NCI-H2171 treated with DMSO at 0.1 percent for 48 hours (cell line): Measurements from ENCODE around the gene TCF12.

Source experiments
- DNase-seq: peaks from one replicate; lab custom pipeline; 2025; lab: John Stamatoyannopoulos, UW

The TCF12 gene

DNA sequence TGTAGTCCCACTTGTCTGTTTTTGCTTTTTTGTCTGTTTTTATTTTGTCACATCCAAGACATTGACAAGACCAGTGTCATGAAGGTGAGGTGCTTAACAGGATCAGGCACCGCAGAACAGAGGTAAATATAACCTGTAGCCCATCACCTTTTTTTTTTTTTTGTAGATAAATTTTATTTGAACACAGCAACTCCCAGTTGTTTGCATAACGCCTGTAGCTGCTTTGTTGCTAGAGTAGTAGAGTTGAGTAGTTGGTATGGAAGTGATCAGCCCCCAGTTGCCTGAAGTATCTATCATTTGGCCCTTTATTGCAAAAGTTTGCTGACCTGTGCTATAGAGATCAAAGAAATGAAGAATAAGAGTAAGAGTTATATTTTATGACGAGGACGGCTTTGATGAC is 135.0 kb downstream of the TCF12 start:
- no peak for DNase-seq

DNA sequence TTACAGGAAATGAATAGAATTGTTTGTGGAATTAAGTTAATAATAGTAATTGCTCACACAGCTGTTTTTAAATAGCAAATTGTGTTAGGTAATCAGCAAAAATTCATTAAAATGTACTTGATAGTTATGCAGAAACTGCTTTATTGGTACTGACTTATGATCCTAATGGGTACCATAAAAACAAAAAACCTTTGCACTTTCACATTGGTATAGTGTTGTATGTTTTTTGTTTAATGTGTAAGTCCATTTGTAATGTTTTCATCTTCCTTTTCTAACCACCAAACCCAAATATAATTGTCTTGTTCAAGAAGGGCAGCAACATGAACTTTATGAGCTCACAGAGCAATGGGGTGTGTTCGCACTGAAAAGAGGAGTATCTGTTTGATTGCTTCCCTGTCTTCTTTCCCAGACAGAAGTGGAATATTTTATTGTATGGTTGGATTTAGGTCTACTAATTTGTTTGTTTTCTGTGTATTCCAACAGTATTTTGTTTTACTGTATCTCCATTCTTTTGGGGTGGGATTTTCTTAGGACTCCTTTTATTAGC is 135.8 kb downstream of the TCF12 start:
- DNase-seq: no peak

DNA sequence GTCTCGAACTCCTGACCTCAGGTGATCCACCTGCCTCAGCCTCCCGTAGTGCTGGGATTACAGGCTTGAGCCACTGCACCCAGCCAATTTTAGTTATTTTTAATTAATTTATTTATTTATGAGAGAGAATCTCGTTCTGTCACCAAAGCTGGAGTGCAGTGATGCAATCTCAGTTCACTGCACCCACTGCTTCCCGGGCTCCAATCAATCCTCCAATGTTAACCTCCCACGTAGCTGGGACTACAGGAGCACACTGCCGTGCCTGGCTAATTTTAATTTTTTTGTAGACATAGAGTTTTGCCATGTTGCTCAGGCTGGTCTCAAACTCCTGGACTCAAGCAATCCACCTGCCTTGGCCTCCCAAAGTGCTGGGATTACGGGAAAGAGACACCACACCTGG is 137.9 kb downstream of the TCF12 start:
- DNase-seq: no peak

DNA sequence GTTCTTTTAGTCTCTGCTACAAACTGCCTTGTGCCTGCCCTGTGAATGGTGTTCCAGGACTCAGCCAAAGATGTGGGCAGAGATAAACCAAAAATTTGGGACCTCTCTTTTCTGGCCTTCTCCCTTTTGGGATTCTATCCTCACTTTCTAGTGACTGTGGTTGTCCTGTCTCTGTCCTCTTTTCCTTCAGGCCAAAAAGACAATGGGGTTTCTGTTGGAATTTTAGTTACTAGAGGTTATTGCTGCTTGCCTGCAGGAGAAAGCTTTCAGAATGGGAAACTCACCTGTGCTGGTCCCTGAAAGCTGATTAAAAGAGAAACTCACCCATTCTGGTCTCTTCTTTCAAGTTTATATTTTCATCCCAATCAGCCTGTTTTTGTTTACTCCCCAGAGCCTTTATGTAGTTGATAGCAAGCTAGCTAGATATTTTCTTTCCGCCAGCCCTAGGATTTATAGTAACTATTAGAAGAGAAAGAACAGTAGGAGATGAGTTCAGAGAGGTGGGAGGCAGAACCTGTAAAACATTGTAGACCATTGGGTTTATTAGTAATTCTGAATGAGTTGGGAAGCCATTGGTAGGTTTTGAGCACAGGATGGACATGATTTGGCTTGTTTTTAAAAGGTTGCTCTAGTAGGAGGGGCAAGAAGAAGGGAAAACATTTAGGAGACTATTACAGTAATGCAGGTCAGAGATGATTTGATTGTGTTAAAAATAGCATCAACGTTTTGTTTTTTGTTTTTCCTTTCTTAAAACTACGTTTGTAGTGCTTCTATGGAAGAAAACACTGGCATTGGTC is 138.9 kb downstream of the TCF12 start:
- no peak for DNase-seq

DNA sequence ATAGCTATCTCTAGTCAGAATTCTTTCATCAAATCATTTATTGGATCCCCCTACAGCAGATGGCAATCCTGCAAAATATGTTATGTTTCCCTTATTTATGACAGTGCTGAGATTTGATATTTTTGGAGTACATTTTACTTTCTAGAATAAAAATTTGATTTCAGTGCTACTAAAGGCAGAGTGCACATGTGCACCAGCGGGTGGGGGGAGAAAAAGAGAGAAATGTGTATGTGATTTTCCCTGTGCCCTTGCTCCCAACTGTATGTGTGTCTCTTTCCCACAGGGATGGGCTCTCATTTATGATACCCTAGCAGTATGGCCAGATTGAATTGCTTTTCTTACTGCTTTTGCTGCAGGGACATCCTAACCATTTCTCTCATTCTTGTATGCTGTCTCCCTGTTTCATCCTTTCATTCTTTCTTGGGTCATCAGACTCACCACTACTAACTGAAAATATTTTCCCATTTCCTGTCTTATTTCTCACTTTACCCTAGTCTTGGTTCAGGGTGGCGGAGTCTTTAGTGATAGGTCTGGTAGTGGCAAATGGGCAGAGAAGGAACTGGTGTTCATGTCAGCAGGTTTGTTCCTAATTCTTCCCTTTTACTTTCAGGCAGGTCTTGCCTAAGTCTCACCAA is 140.7 kb downstream of the TCF12 start:
- DNase-seq: peak; percentile 14

DNA sequence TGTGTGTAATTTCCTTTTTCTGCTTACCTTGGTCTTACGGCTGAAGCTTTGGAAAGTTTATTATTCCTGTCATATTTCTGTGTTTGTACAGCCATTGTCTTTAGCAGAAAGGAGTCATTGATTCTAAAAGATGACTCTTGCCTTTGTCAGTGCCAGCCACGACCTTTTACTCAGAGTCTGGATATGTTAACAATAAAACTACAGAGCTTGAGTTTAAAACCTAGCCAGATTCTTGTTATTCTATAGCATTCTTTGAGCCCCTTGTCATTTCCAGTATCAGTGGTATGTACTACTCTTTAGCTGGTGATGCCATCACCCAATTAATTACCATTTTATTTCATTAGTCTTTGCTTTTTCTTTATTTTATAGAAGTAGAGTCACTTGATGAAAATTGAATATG is 142.4 kb downstream of the TCF12 start:
- DNase-seq: no peak

DNA sequence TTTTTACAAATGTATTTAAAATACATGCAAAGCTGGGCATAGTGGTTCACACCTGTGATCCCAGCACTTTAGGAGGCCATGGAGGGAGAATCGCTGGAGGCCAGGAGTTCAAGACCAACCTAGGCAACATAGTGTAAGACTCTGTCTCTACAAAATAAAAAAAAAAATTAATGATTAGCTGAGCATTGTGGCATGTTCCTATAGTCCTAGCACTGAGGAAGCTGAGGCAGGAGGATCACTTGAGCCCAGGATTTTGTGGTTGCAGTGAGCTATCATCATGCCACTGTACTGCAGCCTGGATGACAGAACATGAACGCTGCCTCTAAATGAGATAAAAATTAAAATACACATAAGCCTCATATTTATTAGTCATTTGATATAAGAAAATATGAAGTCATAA is 142.8 kb downstream of the TCF12 start:
- no peak for DNase-seq

DNA sequence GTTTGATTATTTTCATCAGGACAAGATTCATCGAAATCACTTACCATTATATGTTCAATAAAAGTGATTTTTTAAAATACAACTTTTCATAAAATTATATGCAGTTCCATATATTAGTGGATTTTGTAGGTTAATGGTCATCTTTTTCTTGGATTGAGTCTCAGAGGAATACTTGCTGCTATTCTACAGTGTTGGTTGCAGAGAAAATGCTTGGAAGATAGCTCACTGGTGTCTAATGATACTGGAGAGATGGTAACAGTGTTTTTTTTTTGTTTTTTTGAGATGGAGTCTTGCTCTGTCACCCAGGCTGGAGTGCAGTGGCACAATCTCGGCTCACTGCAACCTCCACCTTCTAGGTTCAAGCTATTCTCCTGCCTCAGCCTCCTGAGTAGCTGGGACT is 143.3 kb downstream of the TCF12 start:
- DNase-seq: no peak

DNA sequence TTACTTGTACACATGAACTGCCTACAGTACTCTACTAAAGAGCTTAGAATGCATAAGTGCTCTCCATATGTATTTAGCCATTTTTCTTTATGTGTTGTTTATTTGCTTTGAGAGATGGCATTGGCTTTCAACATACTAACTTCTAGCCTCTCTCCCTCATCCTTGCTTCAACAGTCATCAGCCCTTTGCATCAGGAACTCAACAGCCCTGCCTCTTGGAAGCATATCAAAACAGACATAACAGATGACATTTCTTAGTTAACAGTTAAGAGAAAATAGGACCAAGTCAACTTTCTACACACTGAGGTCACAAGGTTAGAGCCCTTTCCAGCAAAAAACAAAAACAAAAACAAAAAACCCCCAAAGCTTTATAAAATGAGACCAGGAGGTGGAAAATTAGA is 145.6 kb downstream of the TCF12 start:
- no peak for DNase-seq

DNA sequence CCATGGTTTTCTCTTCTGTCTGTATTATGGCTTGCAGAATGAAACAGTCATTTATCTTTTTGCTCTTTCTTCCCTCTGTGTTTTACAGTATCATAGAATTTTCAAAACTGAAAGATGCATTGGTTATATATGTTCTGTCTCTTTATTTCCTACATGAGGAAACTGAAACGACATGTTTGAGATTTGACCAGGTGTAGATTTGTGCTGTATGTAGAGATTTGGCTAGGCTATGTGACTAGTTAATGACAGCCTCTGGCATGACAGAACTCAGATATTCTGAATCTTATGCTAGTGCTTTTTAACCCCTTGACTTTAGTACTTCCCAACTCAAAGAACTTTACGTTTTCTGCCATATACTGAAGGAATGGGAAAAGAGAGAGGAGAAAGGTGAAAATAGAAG is 151.0 kb downstream of the TCF12 start:
- DNase-seq: no peak

DNA sequence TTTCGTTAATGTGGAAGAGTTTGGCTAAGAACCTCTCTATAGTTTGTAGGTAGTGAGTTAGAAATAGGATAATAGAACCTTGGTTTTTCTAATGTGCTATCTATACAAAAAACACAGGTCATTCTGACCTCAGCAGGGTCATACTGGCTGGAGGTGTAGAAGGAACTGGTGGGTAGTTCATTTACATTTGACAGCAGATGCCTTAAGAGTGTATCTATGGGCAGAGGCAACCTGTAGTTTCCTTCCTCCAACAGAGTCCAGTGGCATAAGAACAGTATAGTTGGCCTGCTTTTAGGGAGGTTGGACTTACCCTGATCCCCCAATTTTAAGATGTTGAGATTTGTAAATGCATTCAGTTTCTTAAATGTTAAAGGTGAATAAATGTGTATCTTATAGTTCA is 152.2 kb downstream of the TCF12 start:
- DNase-seq: no peak

DNA sequence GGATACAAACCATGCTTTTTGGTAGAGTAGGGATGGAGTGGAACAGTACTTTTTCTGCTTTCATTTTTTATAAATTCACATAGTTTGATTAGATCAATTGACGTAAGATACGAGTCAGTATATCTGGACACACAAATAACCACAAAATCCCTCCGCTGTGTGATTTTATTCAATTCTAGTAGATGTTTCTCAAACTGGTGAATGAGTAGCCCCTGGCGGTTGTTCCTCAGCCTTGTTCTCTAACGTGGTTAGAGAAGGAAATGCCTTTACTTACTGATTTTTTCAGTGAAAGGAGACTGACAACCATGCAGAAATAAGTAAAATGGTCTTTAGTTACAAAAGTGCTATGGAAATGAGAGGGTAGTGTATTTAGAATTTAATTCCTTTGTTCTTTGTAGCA is 161.0 kb downstream of the TCF12 start:
- no peak for DNase-seq

DNA sequence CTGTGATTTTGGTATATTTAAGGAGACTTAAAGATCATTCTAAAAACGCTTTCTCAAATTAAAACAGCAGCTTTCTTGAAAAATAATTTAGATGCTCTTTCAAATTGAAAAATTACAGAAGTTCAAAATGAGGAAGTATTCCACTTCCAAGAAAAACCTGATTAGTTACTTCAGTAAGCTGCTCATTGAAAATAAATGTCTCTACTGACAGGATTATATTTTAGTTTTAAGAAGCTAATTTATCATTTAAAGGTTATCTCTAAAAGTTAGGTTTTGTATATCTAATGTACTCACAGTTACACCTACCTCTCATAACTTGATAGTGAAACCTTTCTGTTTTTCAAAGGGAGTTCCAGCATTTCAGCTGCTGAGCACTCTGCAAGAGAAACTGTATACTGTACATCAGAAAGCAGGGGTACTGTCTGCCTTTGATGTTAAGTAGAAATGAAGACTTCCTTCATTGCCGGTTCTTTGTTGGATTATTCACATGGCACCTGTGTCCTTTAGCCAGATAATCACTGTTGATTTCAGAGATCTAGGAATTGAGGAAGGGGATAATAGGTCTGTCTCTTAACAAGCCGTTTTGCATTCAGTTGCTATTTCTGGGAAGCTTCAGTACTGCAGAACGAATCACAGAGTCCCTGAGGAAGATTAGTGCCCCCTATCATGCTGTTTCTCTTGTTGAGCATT is 161.6 kb downstream of the TCF12 start:
- DNase-seq: no peak

DNA sequence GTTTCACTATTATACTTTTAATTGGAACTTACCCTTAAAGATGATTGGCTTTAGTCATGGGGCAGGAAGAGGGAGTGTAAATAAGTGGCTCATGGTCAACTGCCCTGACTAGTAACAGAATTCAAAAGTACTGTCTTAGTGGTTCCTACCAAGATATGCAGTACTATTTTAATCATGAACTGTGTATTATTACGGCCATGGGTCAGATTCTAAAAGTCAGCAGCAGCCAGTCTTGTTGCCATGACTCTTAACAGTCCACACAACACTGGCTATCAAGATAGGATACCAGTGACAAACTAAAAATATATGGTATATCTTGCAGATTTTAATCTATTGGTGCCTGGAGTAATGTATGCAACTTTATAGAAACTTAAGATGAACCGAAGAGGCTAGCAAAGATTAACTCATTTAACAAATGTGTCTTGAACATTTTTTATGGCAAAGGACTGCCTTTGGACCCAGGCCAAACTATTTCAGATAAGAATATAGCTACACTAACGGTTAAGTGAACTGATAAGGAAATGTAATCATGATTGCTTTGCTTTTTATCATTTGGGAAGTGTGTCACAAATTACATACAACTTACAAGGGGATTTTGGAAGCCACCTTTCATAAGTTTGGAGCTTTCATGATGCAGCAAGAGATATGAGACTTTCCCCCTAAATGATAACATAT is 163.7 kb downstream of the TCF12 start:
- DNase-seq: no peak

DNA sequence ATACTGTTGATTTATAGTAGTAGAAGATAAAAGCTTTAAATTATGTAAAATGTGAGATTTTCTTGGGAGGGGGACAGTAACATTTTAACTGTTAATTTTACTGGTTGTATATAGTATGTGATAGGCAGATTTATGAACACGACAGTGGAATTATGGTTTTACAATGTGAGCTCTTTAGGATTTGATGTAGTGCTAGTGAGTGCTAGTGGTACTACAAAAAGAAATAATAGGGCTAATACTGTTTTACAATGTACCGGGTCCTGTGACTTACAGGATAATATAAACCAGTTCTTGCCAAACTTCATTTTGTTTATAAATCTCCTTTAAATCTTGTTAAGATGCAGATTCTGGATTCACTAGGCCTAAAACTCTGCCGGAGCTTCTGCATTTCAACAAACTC is 165.7 kb downstream of the TCF12 start:
- DNase-seq: no peak

DNA sequence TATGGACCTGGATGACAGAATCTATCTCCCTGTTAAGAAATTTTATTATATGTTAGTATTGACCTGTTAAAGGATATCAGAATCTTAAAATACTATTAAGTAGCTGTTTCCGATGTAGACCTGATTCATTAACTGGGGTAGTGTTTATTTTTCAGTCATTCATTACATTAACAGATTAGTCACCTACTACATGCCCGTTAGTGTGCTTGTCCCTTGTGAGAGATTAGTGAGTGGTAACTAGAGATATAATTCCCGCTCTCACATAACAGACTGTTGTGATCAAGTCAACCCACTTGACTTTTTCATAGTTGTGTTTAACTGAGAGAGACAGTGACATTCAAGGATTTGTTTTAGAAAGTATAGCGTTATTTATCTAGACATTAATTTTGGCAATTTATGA is 166.8 kb downstream of the TCF12 start:
- no peak for DNase-seq

DNA sequence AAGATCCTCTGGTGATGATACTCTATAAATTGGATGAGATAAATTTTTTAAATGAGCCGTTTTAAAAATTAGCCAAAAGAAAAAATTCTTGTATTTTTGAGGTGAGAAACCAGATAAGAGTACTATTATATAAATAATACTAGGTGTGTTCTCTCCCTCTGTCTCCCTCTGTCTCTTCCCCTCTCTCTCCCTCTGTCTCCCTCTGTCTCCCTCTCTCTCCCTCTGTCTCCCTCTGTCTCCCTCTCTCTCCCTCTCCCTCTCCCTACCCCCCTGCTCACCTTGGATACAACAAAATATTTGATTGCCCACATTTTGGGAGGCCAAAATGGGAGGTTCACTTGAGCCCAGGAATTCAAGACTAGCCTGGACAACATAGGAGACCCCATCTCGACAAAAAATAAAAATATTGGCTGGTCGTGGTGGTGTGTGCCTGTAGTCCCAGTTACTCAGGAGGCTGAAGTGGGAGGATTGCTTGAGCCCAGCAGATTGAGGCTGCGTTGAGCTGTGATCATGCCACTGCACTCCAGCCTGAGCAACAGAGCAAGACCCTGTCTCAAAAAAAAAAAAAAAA is 168.5 kb downstream of the TCF12 start:
- DNase-seq: no peak

DNA sequence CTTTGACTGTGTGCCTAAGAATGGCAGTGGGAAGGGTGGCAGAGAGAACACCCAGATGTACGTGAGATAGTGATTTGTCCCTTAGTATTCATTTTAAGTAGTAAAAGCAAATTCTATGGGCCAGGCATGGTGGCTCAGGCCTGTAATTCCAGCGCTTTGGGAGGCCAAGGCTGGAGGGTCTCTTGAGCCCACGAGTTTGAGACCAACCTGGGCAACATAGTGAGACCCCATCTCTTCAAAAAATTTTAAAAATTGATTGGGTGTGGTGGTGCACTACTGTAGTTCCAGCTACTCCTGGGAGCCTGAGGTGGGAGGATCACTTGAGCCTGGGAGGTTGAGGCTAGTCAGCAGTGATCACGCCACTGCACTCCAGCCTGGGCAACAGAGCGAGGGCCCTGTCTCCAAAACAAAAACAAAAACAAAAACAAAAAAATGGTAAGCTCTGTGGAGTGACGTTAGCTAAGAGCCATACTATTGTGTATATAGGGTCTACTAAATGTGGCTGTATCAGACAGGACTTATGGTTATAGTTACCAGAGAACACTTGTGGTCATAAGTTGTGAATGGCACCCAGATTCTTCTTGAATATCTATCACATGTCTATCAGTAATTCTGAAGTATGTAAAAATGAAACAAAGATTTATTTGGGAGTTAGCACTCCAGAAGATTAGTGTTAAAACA is 171.5 kb downstream of the TCF12 start:
- no peak for DNase-seq

DNA sequence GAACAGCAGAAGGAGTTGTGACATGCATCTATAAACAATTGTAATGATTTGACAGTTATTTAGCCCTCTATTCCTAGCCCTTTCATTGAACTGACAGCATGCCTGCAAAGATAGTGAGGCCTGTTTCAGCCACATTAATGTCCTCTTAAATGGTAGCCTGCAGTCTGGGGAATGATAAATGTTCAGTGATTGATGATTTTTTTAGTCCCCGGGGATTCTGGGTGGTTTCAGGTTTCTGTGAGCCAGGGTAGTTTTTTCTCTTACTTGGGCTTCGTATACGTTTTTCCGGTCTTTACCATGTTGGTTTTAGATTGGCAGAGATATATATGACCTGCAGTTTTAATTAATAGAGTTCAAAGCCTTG is 172.0 kb downstream of the TCF12 start:
- DNase-seq: peak; percentile 93

DNA sequence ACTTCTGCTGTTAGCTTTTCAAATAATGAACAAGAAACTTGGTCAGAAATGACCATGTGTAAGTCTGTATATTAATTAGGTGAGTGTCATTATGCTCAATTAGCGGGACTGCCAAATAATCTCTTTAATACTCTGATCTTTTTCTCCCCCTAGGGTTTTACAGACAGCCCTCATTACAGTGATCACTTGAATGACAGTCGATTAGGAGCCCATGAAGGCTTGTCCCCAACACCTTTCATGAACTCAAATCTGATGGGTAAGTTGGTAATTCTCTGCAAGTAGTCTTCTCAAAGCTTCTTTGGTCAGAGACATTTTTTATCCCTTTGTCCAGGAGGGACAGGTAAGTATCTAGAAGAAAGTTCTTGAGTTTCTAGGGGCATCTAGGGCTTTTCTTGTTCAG is 173.2 kb downstream of the TCF12 start:
- DNase-seq: no peak

DNA sequence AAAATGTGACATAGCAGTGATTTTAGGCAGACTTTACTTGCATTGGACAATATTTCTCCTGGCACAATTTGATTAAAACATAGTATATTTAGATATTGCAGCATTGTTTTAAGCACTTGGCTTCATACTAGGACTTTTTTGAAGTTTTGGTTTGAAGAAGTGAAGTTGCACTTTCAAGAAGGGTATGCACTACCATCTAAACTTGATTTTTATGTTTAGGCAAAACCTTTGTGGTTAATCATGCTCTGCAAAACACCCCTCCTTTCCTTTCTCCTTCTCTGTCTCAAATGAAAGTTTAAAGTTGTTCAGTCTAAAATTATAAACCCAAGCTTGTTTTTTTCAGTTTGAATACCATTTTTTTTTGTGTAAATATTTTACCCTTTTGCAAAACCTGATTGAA is 173.8 kb downstream of the TCF12 start:
- DNase-seq: no peak
